CD14-positive monocyte (primary cell): Measurements from ENCODE around the gene SERTAD3. TPM values are rescaled to one million over a fixed set of nuclear protein-coding genes. Genes with fewer than 3 reads are reported as not detected.

Experiments used
- DNase-seq, 3 donors: peaks; one replicate each; pipeline ENCODE4 v3.0.0-alpha.2; 2011 to 2022
- H2AFZ ChIP-seq: 2 replicates; pipeline ENCODE4 v1.6.0; 2012; ENCODE audit warnings: mild to moderate bottlenecking, low read depth, low read length, inconsistent platforms; ENCODE audit not compliant: insufficient read depth, poor library complexity, severe bottlenecking
- H3K27ac ChIP-seq, 2 donors: 1 replicate in 1 of 2; 2 replicates in 1 of 2; pipeline ENCODE4 v1.5.1; 2012 to 2013; ENCODE audit warnings: low read length in 2 of 2, control low read depth in 1 of 2, inconsistent platforms in 1 of 2, low read depth in 1 of 2, mild to moderate bottlenecking in 1 of 2
- H3K27me3 ChIP-seq, 2 donors: one replicate each; pipeline versions ENCODE4 v1.6.0 to v1.6.1; 2011 to 2013; ENCODE audit warnings: low read length in 2 of 2; ENCODE audit not compliant: control insufficient read depth in 2 of 2, insufficient read depth in 2 of 2
- H3K36me3 ChIP-seq, 2 donors: replicated peaks in 1 of 2; 1 replicate in 1 of 2; 2 replicates in 1 of 2; pipeline versions ENCODE4 v1.5.1 to v1.6.1; 2012 to 2013; ENCODE audit warnings: low read length in 2 of 2, control low read depth in 1 of 2, inconsistent platforms in 1 of 2, mild to moderate bottlenecking in 1 of 2; ENCODE audit not compliant: insufficient read depth in 2 of 2, control insufficient read depth in 1 of 2
- H3K4me1 ChIP-seq, 2 donors: 1 replicate in 1 of 2; 2 replicates in 1 of 2; pipeline versions ENCODE4 v1.5.1 to v1.6.1; 2012 to 2013; ENCODE audit warnings: low read length in 2 of 2, control low read depth in 1 of 2, inconsistent platforms in 1 of 2, mild to moderate bottlenecking in 1 of 2, moderate library complexity in 1 of 2; ENCODE audit not compliant: insufficient read depth in 2 of 2, control insufficient read depth in 1 of 2
- H3K4me2 ChIP-seq: replicated peaks from 2 replicates; pipeline ENCODE3; 2012; ENCODE audit warnings: low read length, moderate library complexity, mild to moderate bottlenecking; ENCODE audit not compliant: poor library complexity, severe bottlenecking; ENCODE audit errors: extremely low read depth
- H3K4me3 ChIP-seq, 3 experiments: fragments of 200-600 bp in 1 of 3; sonication (generic) in 1 of 3; replicated peaks in 1 of 3; 1 replicate in 2 of 3; 2 replicates in 1 of 3; pipeline ENCODE4 v1.5.1; 2011 to 2013; ENCODE audit warnings: low read length in 3 of 3, mild to moderate bottlenecking in 3 of 3, control low read depth in 2 of 3, low read depth in 2 of 3, inconsistent platforms in 1 of 3, moderate library complexity in 1 of 3
- H3K79me2 ChIP-seq: 2 replicates; pipeline ENCODE4 v1.6.0; 2012; ENCODE audit warnings: mild to moderate bottlenecking, control low read depth, inconsistent platforms, low read length, moderate library complexity; ENCODE audit not compliant: insufficient read depth
- H3K9ac ChIP-seq: 2 replicates; pipeline ENCODE4 v1.6.0; 2017; ENCODE audit warnings: low read length, mild to moderate bottlenecking; ENCODE audit not compliant: insufficient read depth, poor library complexity, severe bottlenecking
- H3K9me3 ChIP-seq, 2 donors: replicated peaks in 1 of 2; 1 replicate in 1 of 2; 2 replicates in 1 of 2; pipeline versions ENCODE4 v1.5.1 to v1.6.1; 2012 to 2013; ENCODE audit warnings: low read length in 2 of 2, control low read depth in 1 of 2; ENCODE audit not compliant: control insufficient read depth in 1 of 2, insufficient read depth in 1 of 2
- H4K20me1 ChIP-seq: 2 replicates; pipeline ENCODE4 v1.6.0; 2012; ENCODE audit warnings: mild to moderate bottlenecking, low read length, control low read depth, moderate library complexity; ENCODE audit not compliant: insufficient read depth
- H3K27ac Mint-ChIP-seq, 7 donors: one replicate each; pipeline ENCODE4 v1.8.0; 2020; ENCODE audit warnings: mild to moderate bottlenecking in 7 of 7, mixed read lengths in 7 of 7, moderate library complexity in 6 of 7, inconsistent platforms in 2 of 7
- H3K27me3 Mint-ChIP-seq, 3 donors: one replicate each; pipeline ENCODE4 v1.8.0; 2021 to 2022; ENCODE audit warnings: low read depth in 3 of 3, mild to moderate bottlenecking in 3 of 3, mixed read lengths in 3 of 3, moderate library complexity in 3 of 3, inconsistent platforms in 1 of 3
- H3K36me3 Mint-ChIP-seq, 2 donors: one replicate each; pipeline ENCODE4 v1.8.0; 2020; ENCODE audit warnings: mixed read lengths in 2 of 2, inconsistent platforms in 1 of 2, mild to moderate bottlenecking in 1 of 2
- H3K4me1 Mint-ChIP-seq: one replicate; pipeline ENCODE4 v1.8.0; 2020; ENCODE audit warnings: mild to moderate bottlenecking, mixed read lengths
- H3K4me3 Mint-ChIP-seq, 2 donors: one replicate each; pipeline ENCODE4 v1.8.0; 2020; ENCODE audit warnings: mild to moderate bottlenecking in 2 of 2, mixed read lengths in 2 of 2, moderate library complexity in 1 of 2
- H3K9me3 Mint-ChIP-seq, 7 donors: one replicate each; pipeline ENCODE4 v1.8.0; 2020 to 2022; ENCODE audit warnings: mixed read lengths in 7 of 7, mild to moderate bottlenecking in 6 of 7, moderate library complexity in 6 of 7, inconsistent platforms in 2 of 7
- WGBS: methylation state at CpG from one replicate; pipeline ENCODE4 v1.1.5; 2013; ENCODE audit warnings: missing lambda C conversion rate; ENCODE audit not compliant: insufficient coverage; 5-methylcytosine and 5-hydroxymethylcytosine counted together
- intact Hi-C, 2 donors: fragments of 100-400 bp; cut with micrococcal nuclease; formaldehyde crosslinking; loops; one replicate each; pipeline versions ENCODE4 v1.15.0 to v1.15.1; 2023
- polyA plus RNA-seq, 3 donors: library from polyadenylated mRNA; depleted of rRNA in 1 of 3; unstranded in 2 of 3; stranded (reverse) in 1 of 3; fragments of 300-500 nt in 2 of 3; fragments of >200 nt in 1 of 3; fragmentation: Illumina TruSeq in 2 of 3; gene quantifications; 1 replicate in 2 of 3; 2 replicates in 1 of 3; pipeline ENCODE4 v1.2.3, GENCODE V29; 2012 to 2021
- TF ChIP-seq, protein P1 (sequence below): fragments of 200-600 bp; IDR thresholded peaks from one replicate; pipeline ENCODE4 v1.8.0; 2022; ENCODE audit warnings: antibody characterized with exemption, mild to moderate bottlenecking

Gene SERTAD3
- polyA plus RNA-seq, 3 donors, result 30.4 to 57.2 (median 49.4) TPM

GRCh38 chr19:40450664-40451063, 6.5 kb upstream of the SERTAD3 start:
- Histone ChIP-seq H3K4me3 (no peak overlapping the region), H3K27me3 (no peaks in the 10 kb centered on the region), H3K9me3 (no peaks in the 10 kb centered on the region), H3K4me1 (no peaks in the 10 kb centered on the region), H2AFZ (no peak overlapping the region), H3K9ac (no peak overlapping the region), H3K4me2 (no peak overlapping the region), H3K36me3 (peaks cover 51 to 91% of the 10 kb centered on the region in 2 donors), H4K20me1 (peaks cover 8% of the 10 kb centered on the region), H3K27ac (no peak overlapping the region), H3K79me2 (no peaks in the 10 kb centered on the region)
- WGBS, result 100% methylated on average over 1 of the region's 4 CpGs
- DNase-seq, result no peak
- intact Hi-C loops, result no loop called here
- peaks cover 58 to 89% of the 10 kb centered on the region in 2 donors for H3K36me3 Mint-ChIP-seq
- H3K27ac Mint-ChIP-seq, result peak overlapping the region in 2 of 7 donors; percentile 23 to 63
- H3K4me3 Mint-ChIP-seq, result no peak overlapping the region
- H3K27me3 Mint-ChIP-seq, result no peaks in the 10 kb centered on the region
- TF ChIP-seq, protein P1, sequence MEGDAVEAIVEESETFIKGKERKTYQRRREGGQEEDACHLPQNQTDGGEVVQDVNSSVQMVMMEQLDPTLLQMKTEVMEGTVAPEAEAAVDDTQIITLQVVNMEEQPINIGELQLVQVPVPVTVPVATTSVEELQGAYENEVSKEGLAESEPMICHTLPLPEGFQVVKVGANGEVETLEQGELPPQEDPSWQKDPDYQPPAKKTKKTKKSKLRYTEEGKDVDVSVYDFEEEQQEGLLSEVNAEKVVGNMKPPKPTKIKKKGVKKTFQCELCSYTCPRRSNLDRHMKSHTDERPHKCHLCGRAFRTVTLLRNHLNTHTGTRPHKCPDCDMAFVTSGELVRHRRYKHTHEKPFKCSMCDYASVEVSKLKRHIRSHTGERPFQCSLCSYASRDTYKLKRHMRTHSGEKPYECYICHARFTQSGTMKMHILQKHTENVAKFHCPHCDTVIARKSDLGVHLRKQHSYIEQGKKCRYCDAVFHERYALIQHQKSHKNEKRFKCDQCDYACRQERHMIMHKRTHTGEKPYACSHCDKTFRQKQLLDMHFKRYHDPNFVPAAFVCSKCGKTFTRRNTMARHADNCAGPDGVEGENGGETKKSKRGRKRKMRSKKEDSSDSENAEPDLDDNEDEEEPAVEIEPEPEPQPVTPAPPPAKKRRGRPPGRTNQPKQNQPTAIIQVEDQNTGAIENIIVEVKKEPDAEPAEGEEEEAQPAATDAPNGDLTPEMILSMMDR, result no peak
- peaks cover 0 to 2% (median 0%) of the 10 kb centered on the region in 7 donors for H3K9me3 Mint-ChIP-seq
- no peaks in the 10 kb centered on the region for H3K4me1 Mint-ChIP-seq

DNA sequence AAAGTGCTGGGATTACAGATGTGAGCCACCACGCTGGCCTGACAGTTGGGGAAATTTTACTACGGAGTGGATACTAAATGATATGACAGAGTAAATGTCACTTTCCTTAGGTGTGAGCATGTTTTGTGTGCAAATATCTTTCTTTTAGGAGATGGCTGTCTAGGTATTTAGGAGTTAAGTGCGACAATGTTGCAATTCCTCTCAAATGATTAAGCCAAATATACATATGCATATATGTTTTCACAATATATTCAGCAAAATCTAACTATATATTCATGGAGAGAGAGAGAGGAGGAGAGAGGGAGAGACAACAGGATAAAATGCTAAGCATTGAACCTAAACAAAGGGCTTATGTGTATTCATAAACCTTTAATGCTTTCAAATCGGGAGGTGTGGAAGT, 5.4 kb upstream of the SERTAD3 start:
- Histone ChIP-seq H3K27me3 (no peaks in the 10 kb centered on the region), H3K36me3 (peaks cover 44 to 79% of the 10 kb centered on the region in 2 donors), H3K4me1 (peaks cover 6 to 8% of the 10 kb centered on the region in 2 donors), H3K9ac (no peak overlapping the region), H3K9me3 (no peaks in the 10 kb centered on the region), H3K27ac (no peak overlapping the region), H3K4me2 (no peak overlapping the region), H3K4me3 (no peak overlapping the region), H3K79me2 (no peaks in the 10 kb centered on the region), H4K20me1 (peaks cover 8% of the 10 kb centered on the region), H2AFZ (no peak overlapping the region)
- TF ChIP-seq, protein P1, result no peak
- Mint-ChIP-seq H3K27ac (no peak overlapping the region), H3K27me3 (no peaks in the 10 kb centered on the region), H3K36me3 (peaks cover 49 to 77% of the 10 kb centered on the region in 2 donors), H3K4me1 (peaks cover 5% of the 10 kb centered on the region), H3K4me3 (no peak overlapping the region), H3K9me3 (peaks cover 0 to 2% (median 0%) of the 10 kb centered on the region in 7 donors)
- intact Hi-C loops, result no loop called here
- 100% methylated on average over 1 of the region's 4 CpGs for WGBS
- DNase-seq, result no peak
